Heart left ventricle (tissue), 13 donors: ENCODE measurements around the gene POTEM.
"Not testable (repeated sequence)": the region's sequence is repeated elsewhere in the genome, so short reads cannot be mapped to it uniquely, and the experiment has no call there.

Experiments
- POLR2A ChIP-seq, 2 donors: fragments of 450-650 bp; IDR thresholded peaks; one replicate each; pipeline ENCODE4 v1.6.1; 2017; ENCODE audit warnings: antibody characterized with exemption in 2 of 2, mild to moderate bottlenecking in 2 of 2, moderate library complexity in 2 of 2
- TF ChIP-seq, protein P1 (sequence below), 12 donors: fragments of 200-600 bp; sonication (generic) in 4 of 12; IDR thresholded peaks; one replicate each; pipeline versions ENCODE4 v1.5.0 to v1.8.0; 2018 to 2022; ENCODE audit warnings: antibody characterized with exemption in 12 of 12, mild to moderate bottlenecking in 5 of 12
- donor health status: ischemic (EF 13 %, LVEDD 7.1; RV severe dilation, severe dysfunction).
- donor health status: DM: no; HTN: yes; CAD: no.
- donor health status: DM: no; HTN: no; CAD: no.
- donor health status: ischemic (EF 25% LVEDD 6.9; RV normal size, moderate dysfunction).
- donor health status: ischemic (EF 25% LVEDD 5.7; RV mildly dilated, moderate dysfunction).
- donor health status: ischemic (EF 35%, LVEDD 5.7; RV mildly dilated, moderate dysfunction).
- donor health status: nonischemic (EF 11% LVEDD 7.7; RV severe dilation, severe dysfunction).
- donor health status: DM: yes; HTN: yes; CAD: no.
- donor health status: PGD.
- donor health status: ischemic (EF 29% LVEDD 5.4; RV normal size, mild dysfunction).
- donor health status: nonischemic (EF 23%, LVEDD 6.1; RV moderate dilation, normal function).

DNA sequence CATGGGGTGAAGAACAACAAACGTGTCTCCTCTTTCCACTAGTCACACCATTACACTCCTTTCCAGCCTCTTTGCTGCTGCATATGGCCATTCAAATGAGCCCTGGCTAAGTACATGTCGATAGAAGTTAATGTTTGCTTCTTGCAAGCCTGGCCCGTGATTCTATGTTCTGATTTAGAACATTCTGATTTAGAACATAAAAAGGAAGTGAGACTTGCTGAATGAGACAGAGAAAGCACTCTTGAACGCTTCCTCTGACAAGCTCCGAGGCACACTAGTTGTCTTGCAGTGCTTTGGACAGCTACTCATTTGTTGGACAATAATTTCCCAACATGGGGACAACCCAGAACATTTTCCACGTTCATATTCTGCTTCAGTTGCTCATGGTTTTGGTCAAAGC, 5.1 kb upstream of the POTEM start:
- TF ChIP-seq, protein P1, sequence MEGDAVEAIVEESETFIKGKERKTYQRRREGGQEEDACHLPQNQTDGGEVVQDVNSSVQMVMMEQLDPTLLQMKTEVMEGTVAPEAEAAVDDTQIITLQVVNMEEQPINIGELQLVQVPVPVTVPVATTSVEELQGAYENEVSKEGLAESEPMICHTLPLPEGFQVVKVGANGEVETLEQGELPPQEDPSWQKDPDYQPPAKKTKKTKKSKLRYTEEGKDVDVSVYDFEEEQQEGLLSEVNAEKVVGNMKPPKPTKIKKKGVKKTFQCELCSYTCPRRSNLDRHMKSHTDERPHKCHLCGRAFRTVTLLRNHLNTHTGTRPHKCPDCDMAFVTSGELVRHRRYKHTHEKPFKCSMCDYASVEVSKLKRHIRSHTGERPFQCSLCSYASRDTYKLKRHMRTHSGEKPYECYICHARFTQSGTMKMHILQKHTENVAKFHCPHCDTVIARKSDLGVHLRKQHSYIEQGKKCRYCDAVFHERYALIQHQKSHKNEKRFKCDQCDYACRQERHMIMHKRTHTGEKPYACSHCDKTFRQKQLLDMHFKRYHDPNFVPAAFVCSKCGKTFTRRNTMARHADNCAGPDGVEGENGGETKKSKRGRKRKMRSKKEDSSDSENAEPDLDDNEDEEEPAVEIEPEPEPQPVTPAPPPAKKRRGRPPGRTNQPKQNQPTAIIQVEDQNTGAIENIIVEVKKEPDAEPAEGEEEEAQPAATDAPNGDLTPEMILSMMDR (IDR thresholded peaks at IDR 0.05), result not testable (repeated sequence)
- TF ChIP-seq POLR2A (IDR thresholded peaks at IDR 0.05), result not testable (repeated sequence)
